Progenitor cell of endocrine pancreas (in vitro differentiated cells): ENCODE data around the gene CPEB4. TPM values are rescaled to one million over a fixed set of nuclear protein-coding genes. Genes with fewer than 3 reads are reported as not detected.
A peak's percentile ranks its signal among the peaks of the same experiment; 100 is the strongest.

Experiments
- DNase-seq: peaks from one replicate; pipeline ENCODE4 v3.0.0; 2021; ENCODE audit warnings: low spot score; ENCODE audit not compliant: unreplicated experiment
- H3K27ac Mint-ChIP-seq: 2 replicates; pipeline ENCODE4 v1.8.0; 2021; ENCODE audit warnings: mild to moderate bottlenecking, moderate library complexity, mixed read lengths
- H3K27me3 Mint-ChIP-seq: 2 replicates; pipeline ENCODE4 v1.8.0; 2021; ENCODE audit warnings: mixed read lengths
- H3K36me3 Mint-ChIP-seq: 2 replicates; pipeline ENCODE4 v1.8.0; 2022; ENCODE audit warnings: mixed read lengths; ENCODE audit not compliant: insufficient read depth
- H3K4me1 Mint-ChIP-seq: 2 replicates; pipeline ENCODE4 v1.8.0; 2021; ENCODE audit warnings: low read depth, mixed read lengths
- H3K4me3 Mint-ChIP-seq: 2 replicates; pipeline ENCODE4 v1.8.0; 2021; ENCODE audit warnings: low read depth, mild to moderate bottlenecking, moderate library complexity, mixed read lengths
- H3K9me3 Mint-ChIP-seq: 2 replicates; pipeline ENCODE4 v1.8.0; 2021; ENCODE audit warnings: low read depth, mixed read lengths
- total RNA-seq: library from RNA; stranded (reverse); gene quantifications from 2 replicates; pipeline ENCODE4 v1.2.1, GENCODE V29; 2021
- TF ChIP-seq, protein P1 (sequence below): fragments of 200-600 bp; sonication (generic); IDR thresholded peaks from one replicate; pipeline ENCODE4 v1.5.0; 2021; ENCODE audit warnings: antibody characterized with exemption, mild to moderate bottlenecking; ENCODE audit not compliant: unreplicated experiment

The CPEB4 gene
- total RNA-seq, 1 donor from 2014 or later, result 16.7 TPM

GRCh38 chr5:173964506-173964905 is 76.4 kb downstream of the CPEB4 start:
- no peak for DNase-seq
- Mint-ChIP-seq H3K4me3 (no peak overlapping the region), H3K4me1 (peaks cover 7% of the 10 kb centered on the region), H3K27me3 (peaks cover 4% of the 10 kb centered on the region), H3K27ac (no peak overlapping the region), H3K36me3 (no peaks in the 10 kb centered on the region), H3K9me3 (no peaks in the 10 kb centered on the region)
- TF ChIP-seq, protein P1, sequence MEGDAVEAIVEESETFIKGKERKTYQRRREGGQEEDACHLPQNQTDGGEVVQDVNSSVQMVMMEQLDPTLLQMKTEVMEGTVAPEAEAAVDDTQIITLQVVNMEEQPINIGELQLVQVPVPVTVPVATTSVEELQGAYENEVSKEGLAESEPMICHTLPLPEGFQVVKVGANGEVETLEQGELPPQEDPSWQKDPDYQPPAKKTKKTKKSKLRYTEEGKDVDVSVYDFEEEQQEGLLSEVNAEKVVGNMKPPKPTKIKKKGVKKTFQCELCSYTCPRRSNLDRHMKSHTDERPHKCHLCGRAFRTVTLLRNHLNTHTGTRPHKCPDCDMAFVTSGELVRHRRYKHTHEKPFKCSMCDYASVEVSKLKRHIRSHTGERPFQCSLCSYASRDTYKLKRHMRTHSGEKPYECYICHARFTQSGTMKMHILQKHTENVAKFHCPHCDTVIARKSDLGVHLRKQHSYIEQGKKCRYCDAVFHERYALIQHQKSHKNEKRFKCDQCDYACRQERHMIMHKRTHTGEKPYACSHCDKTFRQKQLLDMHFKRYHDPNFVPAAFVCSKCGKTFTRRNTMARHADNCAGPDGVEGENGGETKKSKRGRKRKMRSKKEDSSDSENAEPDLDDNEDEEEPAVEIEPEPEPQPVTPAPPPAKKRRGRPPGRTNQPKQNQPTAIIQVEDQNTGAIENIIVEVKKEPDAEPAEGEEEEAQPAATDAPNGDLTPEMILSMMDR, result no peak

DNA sequence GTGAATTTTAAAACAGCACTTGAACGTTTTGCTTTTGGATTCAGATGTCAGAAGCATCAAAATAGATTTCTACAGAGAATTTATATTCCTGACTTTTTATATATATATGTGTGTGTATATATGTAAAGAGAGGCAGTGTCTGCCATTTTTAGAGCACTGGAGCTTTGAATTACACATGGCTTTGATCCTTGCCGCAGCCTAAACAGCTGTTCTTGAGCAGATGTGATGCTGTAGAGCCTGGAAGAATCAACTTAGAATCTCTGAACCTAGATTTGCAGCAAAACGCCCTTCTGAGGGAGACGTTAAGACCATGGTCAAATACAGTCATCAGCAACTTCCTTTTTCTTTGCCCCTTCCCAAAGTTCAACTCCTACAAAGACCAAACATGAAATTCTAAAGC is 79.1 kb downstream of the CPEB4 start:
- Mint-ChIP-seq H3K4me1 (peaks cover 22% of the 10 kb centered on the region), H3K4me3 (no peak overlapping the region), H3K27me3 (peaks cover 5% of the 10 kb centered on the region), H3K36me3 (no peaks in the 10 kb centered on the region), H3K9me3 (no peaks in the 10 kb centered on the region), H3K27ac (no peak overlapping the region)
- TF ChIP-seq, protein P1, result no peak
- no peak for DNase-seq

DNA sequence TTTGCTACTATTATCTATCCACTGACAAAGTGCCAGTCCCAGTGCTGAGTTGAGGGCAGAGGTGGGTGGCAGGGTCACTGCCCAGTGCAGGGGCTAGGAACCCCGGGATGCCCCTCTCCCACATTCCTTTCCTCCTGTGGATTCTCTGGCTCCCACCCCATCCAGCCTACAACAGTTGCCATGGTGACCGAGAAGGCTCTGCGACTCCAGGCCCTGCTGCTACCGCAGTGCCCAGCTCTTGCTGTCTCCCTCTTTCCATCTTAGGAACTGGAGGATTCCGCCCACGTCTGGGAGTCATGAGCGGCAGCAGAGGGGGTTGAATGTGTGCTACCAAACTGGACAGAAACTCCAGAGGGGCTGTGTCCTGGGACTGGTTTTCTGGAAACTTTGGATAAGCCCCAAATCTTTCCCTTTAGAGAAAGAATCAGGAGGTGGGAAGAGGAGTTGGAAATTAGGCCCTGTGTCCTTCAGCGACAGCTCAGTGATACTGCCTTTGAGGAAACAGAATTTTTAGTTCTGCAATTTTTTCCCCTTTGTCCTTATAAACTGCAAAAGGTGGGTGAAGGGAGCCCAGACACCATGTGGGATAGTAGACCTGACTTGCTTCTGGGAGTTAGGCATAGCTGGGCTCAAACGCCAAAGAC is 80.1 kb downstream of the CPEB4 start:
- DNase-seq, result no peak

GRCh38 chr5:173969167-173970049 is 81.3 kb downstream of the CPEB4 start:
- no peak for DNase-seq
- Mint-ChIP-seq H3K36me3 (no peaks in the 10 kb centered on the region), H3K27me3 (peaks cover 8% of the 10 kb centered on the region), H3K27ac (peak overlapping the region; percentile 62), H3K9me3 (no peaks in the 10 kb centered on the region), H3K4me1 (peaks cover 29% of the 10 kb centered on the region), H3K4me3 (no peak overlapping the region)
- TF ChIP-seq, protein P1, result no peak

More for the DNA sequence above, 80.1 kb downstream of the CPEB4 start:
- H3K9me3 Mint-ChIP-seq, result no peaks in the 10 kb centered on the region
- TF ChIP-seq, protein P1, result no peak
- H3K4me3 Mint-ChIP-seq, result no peak overlapping the region
- H3K27me3 Mint-ChIP-seq, result peaks cover 5% of the 10 kb centered on the region
- H3K36me3 Mint-ChIP-seq, result no peaks in the 10 kb centered on the region
- no peak overlapping the region for H3K27ac Mint-ChIP-seq
- peaks cover 25% of the 10 kb centered on the region for H3K4me1 Mint-ChIP-seq

DNA sequence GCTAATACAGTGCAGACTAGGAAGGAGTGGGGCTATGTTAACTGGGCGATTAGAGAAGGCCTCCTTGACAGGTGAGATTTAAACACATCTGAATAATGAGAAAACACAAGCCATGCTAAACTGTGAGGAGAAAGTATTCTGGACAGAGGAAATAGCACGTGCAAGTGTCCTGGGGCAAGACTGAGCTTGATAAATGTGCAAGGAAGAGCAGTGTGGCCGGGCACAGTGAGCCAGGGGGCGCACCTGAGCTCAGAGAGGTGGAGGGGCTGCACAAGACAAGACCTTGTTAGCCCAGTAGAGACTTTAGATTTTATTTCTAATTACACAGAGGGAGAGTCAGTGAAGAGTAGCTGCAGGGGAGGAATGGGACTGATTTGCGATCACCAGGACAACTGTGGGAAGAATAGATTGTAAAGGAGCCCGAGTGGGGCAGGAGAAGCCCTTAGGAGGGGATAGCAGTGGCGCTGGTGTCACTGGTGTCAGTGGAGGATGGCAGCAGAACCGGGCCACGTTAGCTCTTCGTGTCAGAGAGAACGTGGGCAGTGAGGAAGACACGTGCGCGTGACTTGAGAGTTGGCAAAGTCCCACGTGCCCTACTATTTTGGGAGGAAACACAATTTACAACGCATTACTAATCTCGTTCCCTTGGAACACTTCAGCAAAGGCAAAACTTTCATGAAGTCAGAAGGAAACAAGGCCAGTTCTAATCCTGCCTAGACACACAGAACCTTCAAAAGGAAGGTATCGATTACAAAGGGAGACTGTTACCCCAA is 82.9 kb downstream of the CPEB4 start:
- Mint-ChIP-seq H3K9me3 (peaks cover under 1% of the 10 kb centered on the region), H3K27ac (no peak overlapping the region), H3K27me3 (peaks cover 8% of the 10 kb centered on the region), H3K36me3 (no peaks in the 10 kb centered on the region), H3K4me3 (no peak overlapping the region), H3K4me1 (peaks cover 29% of the 10 kb centered on the region)
- TF ChIP-seq, protein P1, result no peak
- DNase-seq, result no peak
